Panc1 (cell line): ENCODE results near the gene KCNAB3. TPM values are rescaled to one million over a fixed set of nuclear protein-coding genes. Genes with fewer than 3 reads are reported as not detected.

ENCODE experiments used
- ATAC-seq: fragments of 200-7000 bp; cut with Tn5 transposase; 2 replicates; pipeline ENCODE4 v1.9.1; 2020; ENCODE audit warnings: mild to moderate bottlenecking, moderate library complexity
- BruUV-seq: library from RNA; stranded (reverse); fragments of 400-500 nt; replicated peaks from 2 replicates; lab custom pipeline; 2021; lab: Mats Ljungman, UMichigan
- CTCF ChIA-PET: fragments of 300-600 bp; sonication (Branson Sonifier 250); formaldehyde crosslinking; loops from one replicate; lab custom pipeline; 2022; ENCODE audit warnings: antibody characterized with exemption; lab: Charles Lee
- POLR2A ChIA-PET: fragments of 300-600 bp; sonication (Branson Sonifier 250); formaldehyde crosslinking; loops from one replicate; lab custom pipeline; 2022; ENCODE audit warnings: antibody characterized with exemption; lab: Charles Lee
- DNase-seq: peaks from one replicate; pipeline ENCODE4 v3.0.0-alpha.2; 2010; ENCODE audit warnings: low read depth, low spot score
- H3K27ac ChIP-seq: 2 replicates; pipeline ENCODE4 v1.5.1; 2011; ENCODE audit warnings: mild to moderate bottlenecking, low read length, inconsistent platforms
- H3K27me3 ChIP-seq: fragments of 200-500 bp; sonication (Bioruptor generic); 2 replicates; pipeline ENCODE4 v1.6.0; 2014; ENCODE audit warnings: low read length, inconsistent platforms; ENCODE audit not compliant: control insufficient read depth, insufficient read depth
- H3K36me3 ChIP-seq: fragments of 200-500 bp; sonication (Bioruptor generic); 2 replicates; pipeline ENCODE4 v1.5.1; 2014; ENCODE audit warnings: inconsistent platforms, mild to moderate bottlenecking, low read length, moderate library complexity; ENCODE audit not compliant: control insufficient read depth, insufficient read depth
- H3K4me1 ChIP-seq: 2 replicates; pipeline ENCODE4 v1.5.1; 2011; ENCODE audit warnings: inconsistent platforms, mild to moderate bottlenecking, low read length, moderate library complexity; ENCODE audit not compliant: control insufficient read depth, insufficient read depth
- H3K4me3 ChIP-seq, 2 experiments: 2 replicates each; pipeline ENCODE4 v1.5.1; 2011 to 2012; ENCODE audit warnings: low read depth in 2 of 2, low read length in 2 of 2, mild to moderate bottlenecking in 2 of 2, inconsistent platforms in 1 of 2, moderate library complexity in 1 of 2
- H3K9me3 ChIP-seq: fragments of 200-500 bp; sonication (Bioruptor generic); 2 replicates; pipeline ENCODE4 v1.5.1; 2014; ENCODE audit warnings: low read depth, mild to moderate bottlenecking, inconsistent platforms, low read length, moderate library complexity; ENCODE audit not compliant: control insufficient read depth, insufficient read depth
- CTCF ChIP-seq: fragments of 450-650 bp; IDR thresholded peaks from 2 replicates; pipeline ENCODE4 v1.5.1; 2017; ENCODE audit warnings: mild to moderate bottlenecking
- POLR2AphosphoS5 ChIP-seq: IDR thresholded peaks from 2 replicates; pipeline ENCODE4 v1.6.1; 2012; ENCODE audit warnings: mild to moderate bottlenecking, low read depth, low read length, moderate library complexity
- REST ChIP-seq, 2 experiments: IDR thresholded peaks; 2 replicates each; pipeline ENCODE4 v1.6.1; 2011 to 2012; ENCODE audit warnings: low read depth in 2 of 2, control low read depth in 1 of 2, low read length in 1 of 2, mild to moderate bottlenecking in 1 of 2, moderate library complexity in 1 of 2; ENCODE audit not compliant: insufficient read depth in 1 of 2
- SIN3A ChIP-seq: IDR thresholded peaks from 2 replicates; pipeline ENCODE4 v1.6.1; 2012; ENCODE audit warnings: low read depth, mild to moderate bottlenecking, low read length, moderate library complexity, borderline replicate concordance; ENCODE audit not compliant: insufficient read depth
- TCF7L2 ChIP-seq: IDR thresholded peaks from 2 replicates; pipeline ENCODE4 v1.6.1; 2011; ENCODE audit warnings: mild to moderate bottlenecking, low read depth, low read length, inconsistent platforms
- in situ Hi-C: cut with HindIII; loops from 2 replicates; pipeline ENCODE4 v1.10.0; 2016; ENCODE audit warnings: low sequenced_read_pairs, low pct_unique_long_range_greater_than_20kb
- intact Hi-C: fragments of 100-400 bp; cut with micrococcal nuclease; formaldehyde crosslinking; loops from one replicate; pipeline ENCODE4 v1.10.0; 2022; ENCODE audit not compliant: unreplicated experiment
- total RNA-seq: library from RNA; stranded (reverse); gene quantifications from one replicate; pipeline ENCODE4 v1.2.1, GENCODE V29; 2021; ENCODE audit not compliant: unreplicated experiment

Gene KCNAB3
- total RNA-seq, 1 experiment from 2014 or later = 3.5 TPM

- DNase-seq = no peak
- ATAC-seq = no peak
- H3K4me1 ChIP-seq = peaks cover 6% of the 10 kb centered on the region
- CTCF ChIA-PET = interaction anchor here (0.6 to 0.9 kb wide), 3 partner anchors 40 to 104 kb away, joined by 4 to 6 read pairs (median 4); no protein-coding TSS in a partner anchor
- peaks cover 21% of the 10 kb centered on the region for H3K36me3 ChIP-seq
- intact Hi-C loops (loop anchor here (2.0 kb wide), 1 partner anchor 34 kb away; no protein-coding TSS in a partner anchor), in situ Hi-C loops (no loop called here)
- no peaks in the 10 kb centered on the region for H3K9me3 ChIP-seq
- POLR2A ChIA-PET = interaction anchor here (0.6 to 1.1 kb wide), 2 partner anchors 16 to 900 kb away, joined by 3 to 6 read pairs; no protein-coding TSS in a partner anchor
- peak overlapping the region; percentile 97 to 99 for H3K4me3 ChIP-seq
- no peaks in the 10 kb centered on the region for H3K27me3 ChIP-seq
- H3K27ac ChIP-seq = peak overlapping the region; percentile 98
- no TSS peak for BruUV-seq
- TF ChIP-seq TCF7L2 (no peak), POLR2AphosphoS5 (no peak), CTCF (no peak), REST (IDR thresholded peaks at IDR 0.05; ENCODE audit: insufficient read depth in 1 of 2, low read depth in 2 of 2, low read length in 1 of 2) (no peak), SIN3A (no peak)
Observed at GRCh38 chr17:7932949-7933348, 3.3 kb upstream of the KCNAB3 start.

- intact Hi-C loops (loop anchor here (2.0 kb wide), 1 partner anchor 34 kb away; no protein-coding TSS in a partner anchor), in situ Hi-C loops (no loop called here)
- no peak for TF ChIP-seq CTCF
- no peak for TF ChIP-seq POLR2AphosphoS5
- no peak for TF ChIP-seq REST (IDR thresholded peaks at IDR 0.05; ENCODE audit: insufficient read depth in 1 of 2, low read depth in 2 of 2, low read length in 1 of 2)
- no peak for TF ChIP-seq TCF7L2
- 0 out of 2 replicates have a peak, but pooled peaks have one; percentile 18 for TF ChIP-seq SIN3A
- TSS peak; percentile 93 for BruUV-seq
- ChIA-PET CTCF (interaction anchor here (0.5 to 0.9 kb wide), 4 partner anchors 40 to 92 kb away, joined by 3 to 4 read pairs (median 4); no protein-coding TSS in a partner anchor), POLR2A (interaction anchor here (0.6 to 1.1 kb wide), 3 partner anchors 16 to 900 kb away, joined by 3 to 6 read pairs (median 3); partner anchors contain the start of gene POLR2A)
- peaks cover 6% of the 10 kb centered on the region for H3K4me1 ChIP-seq
- H3K27ac ChIP-seq = peak overlapping the region; percentile 98
- H3K4me3 ChIP-seq = peak overlapping the region; percentile 97 to 99
- ATAC-seq = peak; percentile 70
- no peak for DNase-seq
- peaks cover 21% of the 10 kb centered on the region for H3K36me3 ChIP-seq
- no peaks in the 10 kb centered on the region for H3K27me3 ChIP-seq
- no peaks in the 10 kb centered on the region for H3K9me3 ChIP-seq
Observed at GRCh38 chr17:7932483-7932891, 2.8 kb upstream of the KCNAB3 start.
